Articular chondrocyte of knee joint (primary cell): Measurements from ENCODE around the gene SLC22A25. TPM values are rescaled to one million over a fixed set of nuclear protein-coding genes. Genes with fewer than 3 reads are reported as not detected.

Source experiments
- total RNA-seq: library from RNA; depleted of rRNA; stranded (reverse); fragments of >200 nt; gene quantifications from 2 replicates; pipeline ENCODE4 v1.2.3, GENCODE V29; 2012

The SLC22A25 gene
- total RNA-seq: not detected in 2 replicates

DNA sequence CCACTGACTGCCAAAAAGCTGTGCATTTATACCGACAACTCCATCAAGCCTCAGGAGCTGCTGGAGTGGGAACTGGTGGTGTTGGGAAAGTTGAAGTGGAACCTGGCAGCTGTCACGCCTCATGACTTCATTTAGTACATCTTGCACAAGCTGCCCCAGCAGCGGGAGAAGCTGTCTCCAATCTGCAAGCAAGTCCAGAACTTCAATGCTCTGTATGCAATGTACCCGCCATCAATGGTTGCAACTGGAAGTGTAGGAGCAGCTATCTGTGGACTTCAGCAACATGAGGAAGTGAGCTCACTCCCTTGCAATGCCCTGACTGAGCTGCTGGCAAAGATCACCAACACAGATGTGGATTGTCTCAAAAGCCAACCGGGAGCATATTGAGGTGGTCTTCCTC lies at the start of gene SLC22A25:
Gene SLC22A25, minus strand, starts transcription at position 67 of the 400 bp plus-strand sequence. CDS start 13,947 bp downstream, outside the sequence.

Other genes starting within 250 kb of the SLC22A25 start
- gene SLC22A8, start 227.8 kb downstream of the SLC22A25 start, total RNA-seq: not detected in 2 replicates
- gene SLC22A24, start 99.4 kb downstream of the SLC22A25 start, total RNA-seq: not detected in 2 replicates
- gene SLC22A9, start 126.2 kb upstream of the SLC22A25 start, total RNA-seq: not detected in 2 replicates
- gene PLAAT5, start 247.6 kb upstream of the SLC22A25 start, total RNA-seq: 0.39 and 0.86 TPM in 2 replicates